HCT116 (cell line): ENCODE measurements around the gene F7. TPM values are rescaled to one million over a fixed set of nuclear protein-coding genes. Genes with fewer than 3 reads are reported as not detected.

Experiments used
- ATAC-seq: fragments of 200-7000 bp; cut with Tn5 transposase; 2 replicates; pipeline ENCODE4 v1.9.1; 2020; ENCODE audit warnings: mild to moderate bottlenecking, moderate library complexity
- BruUV-seq: library from RNA; stranded (reverse); fragments of 400-500 nt; replicated peaks from 2 replicates; lab custom pipeline; 2021; lab: Mats Ljungman, UMichigan
- CTCF ChIA-PET: fragments of 300-600 bp; sonication (Branson Sonifier 250); formaldehyde crosslinking; loops from one replicate; lab custom pipeline; 2021; ENCODE audit warnings: antibody characterized with exemption; lab: Charles Lee
- POLR2A ChIA-PET: fragments of 300-600, 350-600 bp; sonication (Branson Sonifier 250); formaldehyde crosslinking; loops from one replicate; lab custom pipeline; 2021; ENCODE audit warnings: antibody characterized with exemption; lab: Charles Lee
- RAD21 ChIA-PET, 2 experiments: fragments of 300-600 bp; sonication (Branson Sonifier 250); formaldehyde crosslinking; loops; one replicate each; lab custom pipeline; 2023; ENCODE audit warnings: low total read pairs in 2 of 2; ENCODE audit not compliant: uncharacterized antibody in 2 of 2, unreplicated experiment in 2 of 2, low non-redundant PET in 1 of 2; lab: Charles Lee
- DNase-seq: peaks from one replicate; pipeline ENCODE4 v3.0.0-alpha.2; 2010; ENCODE audit warnings: low read depth, low spot score
- H2AFZ ChIP-seq: fragments of 200-600 bp; shearing (Covaris generic), sonication (generic); 2 replicates; pipeline ENCODE4 v1.6.1; 2017; ENCODE audit warnings: low read depth, mixed run types, mixed read lengths, antibody characterized with exemption, low read length; ENCODE audit not compliant: poor library complexity, severe bottlenecking
- H3K27ac ChIP-seq: 2 replicates; pipeline ENCODE4 v1.5.1; 2012; ENCODE audit warnings: low read depth, low read length
- H3K27me3 ChIP-seq: fragments of 200-600 bp; sonication (generic); 2 replicates; pipeline ENCODE4 v1.6.1; 2016; ENCODE audit warnings: mixed run types, low read length, mixed read lengths; ENCODE audit not compliant: insufficient read depth
- H3K36me3 ChIP-seq, 2 experiments: fragments of 200-500 bp in 1 of 2; fragments of 200-600 bp in 1 of 2; sonication (Bioruptor generic) in 1 of 2; sonication (generic) in 1 of 2; 2 replicates each; pipeline versions ENCODE4 v1.5.1 to v1.6.1; 2014 to 2016; ENCODE audit warnings: low read length in 2 of 2, inconsistent platforms in 1 of 2, mixed read lengths in 1 of 2, mixed run types in 1 of 2; ENCODE audit not compliant: insufficient read depth in 2 of 2, control insufficient read depth in 1 of 2
- H3K4me1 ChIP-seq, 2 experiments: fragments of 200-600 bp in 1 of 2; sonication (generic) in 1 of 2; 2 replicates each; pipeline versions ENCODE4 v1.5.1 to v1.6.1; 2012 to 2017; ENCODE audit warnings: low read length in 2 of 2, inconsistent platforms in 1 of 2, mild to moderate bottlenecking in 1 of 2, mixed read lengths in 1 of 2, mixed run types in 1 of 2, moderate library complexity in 1 of 2; ENCODE audit not compliant: insufficient read depth in 2 of 2, control insufficient read depth in 1 of 2
- H3K4me2 ChIP-seq: fragments of 200-600 bp; sonication (generic); 2 replicates; pipeline ENCODE4 v1.6.1; 2017; ENCODE audit warnings: mixed run types, low read length, mixed read lengths
- H3K4me3 ChIP-seq, 2 experiments: fragments of 200-600 bp in 1 of 2; sonication (generic) in 1 of 2; replicated peaks in 1 of 2; 2 replicates each; pipeline ENCODE4 v1.5.1; 2011 to 2016; ENCODE audit warnings: low read length in 2 of 2, control low read depth in 1 of 2, low read depth in 1 of 2, mild to moderate bottlenecking in 1 of 2, mixed read lengths in 1 of 2, mixed run types in 1 of 2
- H3K79me2 ChIP-seq: fragments of 200-600 bp; sonication (generic); 2 replicates; pipeline ENCODE4 v1.6.1; 2017; ENCODE audit warnings: mild to moderate bottlenecking, mixed run types, low read length, moderate library complexity, mixed read lengths; ENCODE audit not compliant: insufficient read depth
- H3K9ac ChIP-seq: fragments of 200-600 bp; sonication (generic); 2 replicates; pipeline ENCODE4 v1.6.1; 2016; ENCODE audit warnings: low read length, mixed read lengths
- H3K9me2 ChIP-seq: fragments of 200-600 bp; sonication (generic), shearing (Covaris generic); 2 replicates; pipeline ENCODE4 v1.6.1; 2017; ENCODE audit warnings: mixed run types, mild to moderate bottlenecking, moderate library complexity; ENCODE audit not compliant: insufficient read depth
- H3K9me3 ChIP-seq, 2 experiments: fragments of 200-500 bp in 1 of 2; fragments of 200-600 bp in 1 of 2; sonication (Bioruptor generic) in 1 of 2; sonication (generic) in 1 of 2; 2 replicates each; pipeline ENCODE4 v1.6.1; 2014 to 2017; ENCODE audit warnings: low read length in 2 of 2, mixed read lengths in 2 of 2, inconsistent platforms in 1 of 2, low read depth in 1 of 2, mild to moderate bottlenecking in 1 of 2, mixed run types in 1 of 2, moderate library complexity in 1 of 2; ENCODE audit not compliant: control insufficient read depth in 1 of 2, insufficient read depth in 1 of 2
- H4K20me1 ChIP-seq: fragments of 200-600 bp; sonication (generic), shearing (Covaris generic); 2 replicates; pipeline ENCODE4 v1.6.1; 2017; ENCODE audit warnings: mixed run types, mild to moderate bottlenecking, moderate library complexity; ENCODE audit not compliant: insufficient read depth
- CEBPB ChIP-seq: IDR thresholded peaks from 2 replicates; pipeline ENCODE4 v1.6.1; 2012; ENCODE audit warnings: low read depth
- ELF1 ChIP-seq: IDR thresholded peaks from 2 replicates; pipeline ENCODE4 v1.6.1; 2012; ENCODE audit warnings: low read depth, borderline replicate concordance
- JUND ChIP-seq: IDR thresholded peaks from 2 replicates; pipeline ENCODE4 v1.6.1; 2012
- POLR2A ChIP-seq: IDR thresholded peaks from 2 replicates; pipeline ENCODE4 v1.7.0; 2011; ENCODE audit warnings: borderline replicate concordance; ENCODE audit not compliant: insufficient read depth, insufficient read length; ENCODE audit errors: extremely low read depth
- POLR2AphosphoS5 ChIP-seq: IDR thresholded peaks from 2 replicates; pipeline ENCODE4 v1.6.1; 2011; ENCODE audit warnings: mild to moderate bottlenecking, low read depth, low read length, moderate library complexity
- SIN3A ChIP-seq: IDR thresholded peaks from 2 replicates; pipeline ENCODE4 v1.6.1; 2012; ENCODE audit warnings: low read depth
- SP1 ChIP-seq: IDR thresholded peaks from 2 replicates; pipeline ENCODE4 v1.6.1; 2012; ENCODE audit warnings: low read depth
- ZFX ChIP-seq: fragments of 450-650 bp; IDR thresholded peaks from 2 replicates; pipeline ENCODE4 v1.6.1; 2017
- intact Hi-C: fragments of 100-400 bp; cut with micrococcal nuclease; formaldehyde crosslinking; loops from 2 replicates; pipeline ENCODE4 v1.10.0; 2022
- total RNA-seq: library from RNA; stranded (reverse); gene quantifications from one replicate; pipeline ENCODE4 v1.2.1, GENCODE V29; 2021; ENCODE audit not compliant: unreplicated experiment
- TF ChIP-seq, protein P1 (sequence below): IDR thresholded peaks from 2 replicates; pipeline ENCODE4 v1.6.1; 2012
- TF ChIP-seq, protein P2 (sequence below): IDR thresholded peaks from 2 replicates; pipeline ENCODE4 v1.6.1; 2011; ENCODE audit warnings: mild to moderate bottlenecking, low read length, moderate library complexity; ENCODE audit not compliant: insufficient replicate concordance; ENCODE audit errors: extremely low read depth
- TF ChIP-seq, protein P3 (sequence below): IDR thresholded peaks from 2 replicates; pipeline ENCODE4 v1.6.1; 2012
- TF ChIP-seq, protein P4 (sequence below), 3 experiments: fragments of 200-600 bp in 1 of 3; sonication (generic) in 1 of 3; IDR thresholded peaks in 2 of 3; conservative IDR thresholded peaks in 1 of 3; 2 replicates each; pipeline ENCODE4 v1.5.1; 2012 to 2017; ENCODE audit warnings: low read depth in 2 of 3, low read length in 2 of 3, antibody characterized with exemption in 1 of 3, borderline replicate concordance in 1 of 3, control low read depth in 1 of 3, mild to moderate bottlenecking in 1 of 3, mixed read lengths in 1 of 3, mixed run types in 1 of 3, moderate library complexity in 1 of 3; ENCODE audit not compliant: insufficient read depth in 1 of 3

F7 gene
- total RNA-seq, 1 experiment from 2014 or later: not detected

DNA sequence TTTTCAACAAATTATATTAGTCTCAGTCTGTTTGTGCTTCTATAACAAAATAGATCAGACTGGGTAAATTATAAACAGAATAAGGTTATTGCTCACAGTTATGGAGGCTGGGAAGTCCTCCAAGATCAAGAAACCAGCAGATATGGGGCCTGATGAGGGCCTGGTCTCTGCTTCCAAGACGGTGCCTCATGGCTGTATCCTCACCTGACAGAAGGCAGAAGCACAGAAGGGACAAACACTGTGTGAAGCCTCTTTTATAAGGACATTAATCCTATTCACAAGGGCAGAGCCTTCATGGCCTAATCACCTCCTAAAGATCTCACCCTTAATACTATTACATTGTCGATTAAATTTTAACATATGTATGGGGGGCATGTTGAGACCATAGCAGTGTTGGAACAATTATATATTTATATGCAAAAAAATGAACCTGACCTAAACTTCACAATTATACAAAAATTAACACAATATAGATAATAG lies 29.7 kb downstream of the F7 start:
- no peaks in the 10 kb centered on the region for H3K4me1 ChIP-seq
- no peak overlapping the region for H3K9ac ChIP-seq
- H2AFZ ChIP-seq: no peak overlapping the region
- no peak overlapping the region for H3K4me2 ChIP-seq
- TF ChIP-seq, protein P1, sequence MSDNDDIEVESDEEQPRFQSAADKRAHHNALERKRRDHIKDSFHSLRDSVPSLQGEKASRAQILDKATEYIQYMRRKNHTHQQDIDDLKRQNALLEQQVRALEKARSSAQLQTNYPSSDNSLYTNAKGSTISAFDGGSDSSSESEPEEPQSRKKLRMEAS: no peak
- no peak for TF ChIP-seq ELF1
- TF ChIP-seq SP1: no peak
- no peak for TF ChIP-seq POLR2A
- no peak for TF ChIP-seq CEBPB
- TF ChIP-seq POLR2AphosphoS5: no peak
- TF ChIP-seq, protein P2, sequence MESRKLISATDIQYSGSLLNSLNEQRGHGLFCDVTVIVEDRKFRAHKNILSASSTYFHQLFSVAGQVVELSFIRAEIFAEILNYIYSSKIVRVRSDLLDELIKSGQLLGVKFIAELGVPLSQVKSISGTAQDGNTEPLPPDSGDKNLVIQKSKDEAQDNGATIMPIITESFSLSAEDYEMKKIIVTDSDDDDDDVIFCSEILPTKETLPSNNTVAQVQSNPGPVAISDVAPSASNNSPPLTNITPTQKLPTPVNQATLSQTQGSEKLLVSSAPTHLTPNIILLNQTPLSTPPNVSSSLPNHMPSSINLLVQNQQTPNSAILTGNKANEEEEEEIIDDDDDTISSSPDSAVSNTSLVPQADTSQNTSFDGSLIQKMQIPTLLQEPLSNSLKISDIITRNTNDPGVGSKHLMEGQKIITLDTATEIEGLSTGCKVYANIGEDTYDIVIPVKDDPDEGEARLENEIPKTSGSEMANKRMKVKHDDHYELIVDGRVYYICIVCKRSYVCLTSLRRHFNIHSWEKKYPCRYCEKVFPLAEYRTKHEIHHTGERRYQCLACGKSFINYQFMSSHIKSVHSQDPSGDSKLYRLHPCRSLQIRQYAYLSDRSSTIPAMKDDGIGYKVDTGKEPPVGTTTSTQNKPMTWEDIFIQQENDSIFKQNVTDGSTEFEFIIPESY: no peak
- TF ChIP-seq, protein P3, sequence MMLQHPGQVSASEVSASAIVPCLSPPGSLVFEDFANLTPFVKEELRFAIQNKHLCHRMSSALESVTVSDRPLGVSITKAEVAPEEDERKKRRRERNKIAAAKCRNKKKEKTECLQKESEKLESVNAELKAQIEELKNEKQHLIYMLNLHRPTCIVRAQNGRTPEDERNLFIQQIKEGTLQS: no peak
- TF ChIP-seq ZFX: no peak
- no peak for TF ChIP-seq SIN3A
- TF ChIP-seq, protein P4, sequence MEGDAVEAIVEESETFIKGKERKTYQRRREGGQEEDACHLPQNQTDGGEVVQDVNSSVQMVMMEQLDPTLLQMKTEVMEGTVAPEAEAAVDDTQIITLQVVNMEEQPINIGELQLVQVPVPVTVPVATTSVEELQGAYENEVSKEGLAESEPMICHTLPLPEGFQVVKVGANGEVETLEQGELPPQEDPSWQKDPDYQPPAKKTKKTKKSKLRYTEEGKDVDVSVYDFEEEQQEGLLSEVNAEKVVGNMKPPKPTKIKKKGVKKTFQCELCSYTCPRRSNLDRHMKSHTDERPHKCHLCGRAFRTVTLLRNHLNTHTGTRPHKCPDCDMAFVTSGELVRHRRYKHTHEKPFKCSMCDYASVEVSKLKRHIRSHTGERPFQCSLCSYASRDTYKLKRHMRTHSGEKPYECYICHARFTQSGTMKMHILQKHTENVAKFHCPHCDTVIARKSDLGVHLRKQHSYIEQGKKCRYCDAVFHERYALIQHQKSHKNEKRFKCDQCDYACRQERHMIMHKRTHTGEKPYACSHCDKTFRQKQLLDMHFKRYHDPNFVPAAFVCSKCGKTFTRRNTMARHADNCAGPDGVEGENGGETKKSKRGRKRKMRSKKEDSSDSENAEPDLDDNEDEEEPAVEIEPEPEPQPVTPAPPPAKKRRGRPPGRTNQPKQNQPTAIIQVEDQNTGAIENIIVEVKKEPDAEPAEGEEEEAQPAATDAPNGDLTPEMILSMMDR (IDR thresholded peaks at IDR 0.05 in 2 of 3, conservative IDR thresholded peaks at IDR 0.05 in 1 of 3; ENCODE audit: borderline replicate concordance in 1 of 3, insufficient read depth in 1 of 3, low read depth in 2 of 3, low read length in 2 of 3): no peak
- TF ChIP-seq JUND: no peak
- RAD21 ChIA-PET: no interaction called here
- H3K27me3 ChIP-seq: peaks cover 11% of the 10 kb centered on the region; the same call in 1 of the 2 replicates
- BruUV-seq: no TSS peak
- ATAC-seq (no peak), DNase-seq (no peak)
- CTCF ChIA-PET: no interaction called here
- no peaks in the 10 kb centered on the region for H3K9me2 ChIP-seq
- POLR2A ChIA-PET: no interaction called here
- H3K9me3 ChIP-seq: no peaks in the 10 kb centered on the region
- H4K20me1 ChIP-seq: no peaks in the 10 kb centered on the region
- H3K27ac ChIP-seq: no peak overlapping the region
- no peaks in the 10 kb centered on the region for H3K36me3 ChIP-seq
- no peak overlapping the region for H3K4me3 ChIP-seq
- intact Hi-C loops: no loop called here
- no peaks in the 10 kb centered on the region for H3K79me2 ChIP-seq
